CD4-positive, alpha-beta T cell treated with Interleukin-2 at 100 ng/mL for 4 hours (primary cell): ENCODE results near the gene SLC25A21.

Source experiments
- DNase-seq: peaks from one replicate; pipeline ENCODE4 v3.0.0-alpha.2; 2020; ENCODE audit warnings: low spot score

SLC25A21 gene

DNA sequence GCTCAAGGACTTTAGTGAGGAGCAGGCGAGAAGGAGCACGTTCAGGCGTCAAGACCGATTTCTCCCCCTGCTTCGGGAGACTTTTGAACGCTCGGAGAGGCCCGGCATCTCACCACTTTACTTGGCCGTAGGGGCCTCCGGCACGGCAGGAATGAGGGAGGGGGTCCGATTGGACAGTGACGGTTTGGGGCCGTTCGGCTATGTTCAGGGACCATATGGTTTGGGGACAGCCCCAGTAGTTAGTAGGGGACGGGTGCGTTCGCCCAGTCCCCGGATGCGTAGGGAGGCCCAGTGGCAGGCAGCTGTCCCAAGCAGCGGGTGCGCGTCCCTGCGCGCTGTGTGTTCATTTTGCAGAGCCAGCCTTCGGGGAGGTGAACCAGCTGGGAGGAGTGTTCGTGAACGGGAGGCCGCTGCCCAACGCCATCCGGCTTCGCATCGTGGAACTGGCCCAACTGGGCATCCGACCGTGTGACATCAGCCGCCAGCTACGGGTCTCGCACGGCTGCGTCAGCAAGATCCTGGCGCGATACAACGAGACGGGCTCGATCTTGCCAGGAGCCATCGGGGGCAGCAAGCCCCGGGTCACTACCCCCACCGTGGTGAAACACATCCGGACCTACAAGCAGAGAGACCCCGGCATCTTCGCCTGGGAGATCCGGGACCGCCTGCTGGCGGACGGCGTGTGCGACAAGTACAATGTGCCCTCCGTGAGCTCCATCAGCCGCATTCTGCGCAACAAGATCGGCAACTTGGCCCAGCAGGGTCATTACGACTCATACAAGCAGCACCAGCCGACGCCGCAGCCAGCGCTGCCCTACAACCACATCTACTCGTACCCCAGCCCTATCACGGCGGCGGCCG, 509.6 kb downstream of the SLC25A21 start:
- no peak for DNase-seq

DNA sequence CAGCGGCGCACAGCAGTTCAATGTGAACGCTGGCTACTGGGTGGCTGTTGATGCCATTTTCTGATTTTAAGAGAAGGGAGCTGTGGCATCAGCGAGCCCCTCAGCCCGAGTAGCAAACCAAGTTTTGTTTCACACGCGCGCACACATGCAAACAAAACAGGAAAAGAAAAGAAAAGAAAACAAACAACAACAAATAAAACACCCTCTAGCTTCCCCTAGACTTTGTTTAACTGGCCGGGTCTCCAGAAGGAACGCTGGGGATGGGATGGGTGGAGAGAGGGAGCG, 510.2 kb downstream of the SLC25A21 start:
- no peak for DNase-seq

DNA sequence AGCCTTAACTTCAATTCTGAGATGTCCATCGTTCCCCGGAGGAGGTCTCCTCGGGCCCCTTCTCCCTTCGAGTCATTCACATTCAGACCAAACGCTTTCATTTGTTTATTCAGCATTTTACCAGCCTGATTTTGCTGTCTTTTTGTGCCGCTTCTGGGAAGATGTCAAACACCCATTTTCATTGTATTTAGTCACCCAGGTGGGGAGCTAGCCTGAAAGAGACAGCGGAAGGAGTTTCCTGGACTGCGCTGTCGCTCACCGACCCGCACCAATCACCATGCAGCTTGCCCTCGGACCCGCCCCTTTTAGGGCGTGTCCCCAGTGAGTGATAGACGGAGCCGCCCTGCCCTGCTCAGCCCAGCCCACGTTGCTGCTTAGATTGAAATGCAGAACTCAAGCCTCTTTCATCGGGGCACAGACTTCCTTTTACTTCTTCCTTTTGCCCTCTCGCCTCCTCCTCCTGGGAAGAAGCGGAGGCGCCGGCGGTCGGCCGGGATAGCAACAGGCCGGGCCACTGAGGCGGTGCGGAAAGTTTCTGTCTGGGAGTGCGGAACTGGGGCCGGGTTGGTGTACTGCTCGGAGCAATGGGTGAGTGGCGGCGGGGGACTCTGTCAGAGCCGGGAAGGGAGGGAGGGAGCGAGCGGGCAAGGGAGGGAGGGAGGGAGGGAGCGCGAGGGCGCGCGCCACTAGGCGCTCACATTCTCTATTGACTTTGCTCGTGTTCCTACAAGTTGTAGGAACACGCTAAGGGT, 510.7 kb downstream of the SLC25A21 start, which contains the start of gene PAX9:
PAX9 (plus strand) TSS at position 355 of the 752 bp plus-strand sequence; CDS start at position 585, 230 bp downstream.
- peak; percentile 24 for DNase-seq

DNA sequence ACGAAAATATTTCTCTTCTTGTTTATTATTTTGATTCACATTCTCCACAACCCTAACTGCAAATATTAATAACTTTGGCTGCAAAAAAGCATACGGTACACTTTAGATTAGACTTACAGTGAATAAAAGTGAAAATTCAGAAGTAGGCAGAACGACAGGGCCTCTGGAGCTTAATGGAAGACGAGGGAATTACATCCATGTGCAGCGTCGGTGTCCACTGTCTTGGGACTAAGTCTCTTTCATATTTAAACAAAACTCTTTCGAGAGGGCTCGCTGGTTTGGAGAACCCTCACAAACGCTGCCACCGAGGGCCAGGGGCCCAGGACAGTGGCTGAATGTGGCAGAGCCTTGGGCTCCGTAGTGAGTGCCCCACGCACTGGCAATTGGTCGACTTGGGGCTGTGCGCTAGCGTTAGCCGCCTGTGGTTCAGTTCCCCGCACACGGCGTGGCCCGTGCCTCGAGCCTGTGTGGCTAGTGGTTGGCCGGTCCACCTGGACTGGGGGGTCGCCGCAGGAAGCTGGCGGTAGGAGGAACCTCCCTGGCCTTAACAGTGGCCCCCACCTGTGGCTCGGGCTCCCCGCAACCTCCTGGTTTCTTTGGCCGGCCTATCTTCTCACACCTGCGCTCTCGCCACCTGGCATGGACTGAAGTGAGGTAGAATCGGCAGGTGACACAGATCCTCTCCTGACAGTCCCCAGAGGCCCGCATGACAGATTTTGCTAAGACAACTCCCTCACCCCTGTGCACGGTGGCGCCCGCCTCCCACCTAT, 511.5 kb downstream of the SLC25A21 start:
- DNase-seq: no peak

DNA sequence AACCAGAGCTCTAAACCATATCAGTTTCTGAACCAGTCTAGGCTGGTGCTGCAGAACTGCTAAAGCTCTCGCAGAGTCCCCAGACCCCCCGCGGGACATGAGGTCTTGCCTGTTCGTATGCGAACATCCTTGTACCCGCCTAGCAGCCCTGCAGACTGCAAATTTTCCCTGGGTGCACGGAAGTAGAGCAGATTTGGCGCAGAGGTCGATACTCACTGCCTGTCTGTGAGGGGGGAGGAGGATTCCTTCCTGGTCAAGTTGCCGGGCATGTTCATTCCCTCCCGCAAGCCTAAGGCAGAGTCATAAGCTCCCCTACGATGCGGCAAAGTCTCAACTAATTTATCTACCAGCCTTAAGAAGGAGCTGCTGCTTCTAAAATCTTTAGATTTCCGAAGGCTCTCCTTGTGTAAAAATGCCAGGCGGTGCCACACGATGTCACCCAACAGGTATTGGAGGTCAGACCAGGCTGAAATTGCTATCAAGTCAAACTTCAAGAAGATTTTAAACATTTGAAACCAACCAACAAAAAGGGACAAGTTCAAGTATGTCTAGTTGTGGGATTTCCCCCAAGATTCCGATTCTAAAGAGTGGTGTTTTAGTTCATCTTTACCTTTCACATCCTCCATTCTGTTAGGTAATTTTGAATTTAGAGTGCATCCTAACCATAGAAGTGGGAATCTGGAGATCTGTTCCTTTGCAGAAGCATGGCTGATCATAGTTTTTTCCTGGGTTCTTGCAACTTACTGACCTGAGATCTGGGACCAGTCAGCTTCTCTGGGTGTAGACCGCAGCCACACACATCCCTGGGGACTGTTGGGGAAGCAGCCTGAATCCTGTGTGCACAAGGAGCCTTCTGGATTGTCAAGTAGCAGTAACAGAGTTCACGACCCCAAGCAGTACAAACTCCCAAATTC, 512.3 kb downstream of the SLC25A21 start:
- DNase-seq: no peak

DNA sequence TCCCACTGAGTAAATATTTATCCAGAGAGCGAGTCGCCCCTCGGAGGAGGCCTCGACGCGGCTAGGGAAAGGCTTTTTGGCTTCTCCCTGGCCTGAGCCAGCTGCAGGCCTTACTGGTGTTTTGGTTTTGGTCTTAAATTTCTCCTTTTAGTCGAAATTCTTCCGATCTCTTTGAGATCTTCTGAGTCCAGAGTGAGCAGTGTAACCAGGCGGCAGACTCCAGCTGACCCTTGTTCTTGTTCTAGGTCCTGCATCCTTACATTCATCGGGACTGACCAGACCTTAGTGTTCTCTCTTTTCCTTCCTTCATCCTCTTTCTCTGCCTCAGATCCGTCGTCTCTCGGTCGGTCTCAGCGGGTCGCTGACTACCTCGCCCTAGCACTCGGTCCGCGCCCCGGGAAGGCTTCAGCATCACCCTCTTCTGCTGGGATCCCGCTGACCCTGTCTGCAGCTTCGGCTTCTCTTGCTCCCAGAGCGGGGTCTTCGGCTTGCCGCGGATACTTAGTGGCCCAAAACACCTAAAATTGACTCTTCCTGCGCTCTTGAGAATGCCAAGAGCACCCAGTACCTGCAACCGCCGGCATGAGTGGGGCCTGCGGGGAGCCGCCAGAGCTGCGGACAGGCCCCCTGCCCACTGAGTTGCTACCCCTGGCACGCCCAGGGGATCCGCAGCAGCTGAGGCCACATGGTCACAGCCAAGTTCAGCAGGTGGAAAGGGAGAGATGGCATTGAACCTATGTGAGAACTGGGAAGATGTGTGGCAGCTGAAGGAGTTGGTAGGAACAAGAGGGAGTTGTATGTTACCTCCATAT, 513.2 kb downstream of the SLC25A21 start:
- no peak for DNase-seq

DNA sequence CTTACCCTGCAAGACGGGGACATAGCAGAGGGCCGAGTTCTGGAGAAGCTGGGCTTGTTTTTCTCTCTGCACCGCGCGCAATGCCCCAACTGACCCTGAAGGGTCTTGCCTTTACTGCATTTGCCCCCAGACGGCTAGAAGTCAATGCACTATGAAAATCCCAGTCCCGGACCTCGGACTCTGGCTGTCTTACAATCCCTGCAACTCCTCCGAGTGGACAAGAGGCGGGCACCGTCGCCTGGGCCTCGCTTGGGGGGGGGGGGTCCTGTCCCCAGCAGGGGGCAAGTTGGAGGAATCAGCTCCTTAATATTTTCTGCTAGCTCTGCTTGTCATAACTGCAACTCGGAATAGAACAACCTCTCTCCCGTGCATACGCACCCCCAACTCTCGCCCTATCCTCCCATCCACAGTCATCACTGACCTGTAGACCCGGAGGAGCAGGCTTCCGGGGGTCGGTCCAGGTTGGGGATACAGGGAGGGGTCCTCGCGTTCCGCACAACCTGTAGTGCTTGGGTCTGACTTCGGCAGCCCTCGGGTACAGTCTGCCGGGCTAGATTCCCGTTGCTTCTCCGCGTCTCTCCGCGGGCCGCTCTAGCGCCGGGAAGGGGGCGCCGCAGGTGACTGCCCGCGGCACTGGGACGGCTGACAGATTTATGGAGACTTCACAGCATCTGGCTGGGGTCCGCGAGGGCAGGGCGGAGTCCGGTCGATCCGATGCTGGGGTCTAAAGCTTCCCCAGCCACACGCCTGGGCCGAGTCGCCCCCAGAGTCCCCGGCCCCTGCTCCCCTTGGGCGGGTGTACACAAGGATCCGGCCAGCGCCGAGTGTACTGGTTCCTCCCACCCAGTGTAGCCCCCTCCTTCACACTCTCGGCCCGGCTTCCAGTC, 514.0 kb downstream of the SLC25A21 start:
- no peak for DNase-seq

DNA sequence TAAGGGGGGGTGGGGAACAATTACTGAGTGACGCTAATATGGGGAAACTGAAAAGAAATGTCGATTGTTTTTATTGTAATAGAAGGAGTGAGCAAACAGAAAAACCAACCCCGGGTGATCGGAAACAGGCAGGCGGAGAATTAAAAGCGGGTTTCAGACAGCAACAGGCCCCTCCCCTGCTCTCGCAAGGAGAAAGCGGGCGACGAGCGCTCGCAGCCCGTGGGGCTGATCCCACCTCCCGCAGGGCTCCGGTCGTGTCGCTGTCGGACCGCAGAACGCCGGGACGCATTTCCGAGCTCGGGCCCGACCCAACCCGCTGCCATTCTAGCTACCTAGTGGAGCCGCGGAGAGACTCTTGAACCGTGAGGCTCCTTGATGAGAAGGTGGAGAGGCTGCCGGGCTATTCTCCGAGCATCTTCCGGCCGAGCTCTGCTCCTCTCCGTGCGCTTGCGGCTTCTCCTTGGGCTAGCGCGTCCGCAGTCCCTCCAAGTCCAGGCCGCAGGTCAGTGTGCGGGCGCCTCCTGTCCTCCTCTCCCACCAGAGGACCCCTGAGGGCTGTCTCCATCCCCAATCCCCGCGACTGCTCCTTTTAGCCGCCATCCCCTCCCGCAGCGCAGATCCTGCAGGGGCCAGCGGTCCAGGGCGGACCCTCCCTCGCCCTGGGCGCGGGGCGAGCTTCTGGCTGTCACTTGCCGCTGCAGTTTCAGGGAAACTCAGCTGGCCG, 514.8 kb downstream of the SLC25A21 start:
- no peak for DNase-seq

DNA sequence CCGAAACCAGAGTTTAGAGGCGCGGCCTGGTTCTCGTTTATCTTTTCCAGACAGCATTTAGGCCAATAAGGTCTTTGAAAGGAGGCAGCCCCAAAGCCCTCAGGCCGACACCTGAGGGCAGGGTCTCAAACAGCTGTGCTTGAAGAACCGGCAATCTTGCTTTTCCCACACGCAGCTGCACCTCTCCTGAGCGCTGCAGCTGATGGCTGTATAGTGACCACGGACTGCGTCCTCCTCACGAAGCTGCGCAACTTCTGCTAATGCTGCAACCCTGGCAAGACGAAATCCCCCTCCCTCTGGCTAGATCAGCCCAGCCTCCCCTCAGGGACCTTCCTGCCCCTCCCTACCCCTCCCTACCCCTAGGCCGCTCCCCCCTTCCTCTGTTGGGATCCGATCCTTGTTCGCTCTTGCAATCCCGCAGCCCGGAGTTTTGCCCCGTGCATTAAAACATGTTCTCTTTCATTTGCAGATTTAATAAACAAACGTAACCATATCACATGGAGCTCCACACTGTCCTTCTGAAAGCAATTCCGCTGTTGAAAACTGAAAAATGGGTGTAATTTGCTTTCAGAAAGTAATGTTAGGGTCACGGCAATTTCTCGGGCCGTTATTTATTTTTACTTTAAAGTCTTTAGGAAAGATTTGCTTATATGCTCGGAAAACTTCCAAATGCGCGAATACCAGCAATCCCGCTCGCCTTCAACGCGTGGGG, 515.6 kb downstream of the SLC25A21 start:
- DNase-seq: no peak

DNA sequence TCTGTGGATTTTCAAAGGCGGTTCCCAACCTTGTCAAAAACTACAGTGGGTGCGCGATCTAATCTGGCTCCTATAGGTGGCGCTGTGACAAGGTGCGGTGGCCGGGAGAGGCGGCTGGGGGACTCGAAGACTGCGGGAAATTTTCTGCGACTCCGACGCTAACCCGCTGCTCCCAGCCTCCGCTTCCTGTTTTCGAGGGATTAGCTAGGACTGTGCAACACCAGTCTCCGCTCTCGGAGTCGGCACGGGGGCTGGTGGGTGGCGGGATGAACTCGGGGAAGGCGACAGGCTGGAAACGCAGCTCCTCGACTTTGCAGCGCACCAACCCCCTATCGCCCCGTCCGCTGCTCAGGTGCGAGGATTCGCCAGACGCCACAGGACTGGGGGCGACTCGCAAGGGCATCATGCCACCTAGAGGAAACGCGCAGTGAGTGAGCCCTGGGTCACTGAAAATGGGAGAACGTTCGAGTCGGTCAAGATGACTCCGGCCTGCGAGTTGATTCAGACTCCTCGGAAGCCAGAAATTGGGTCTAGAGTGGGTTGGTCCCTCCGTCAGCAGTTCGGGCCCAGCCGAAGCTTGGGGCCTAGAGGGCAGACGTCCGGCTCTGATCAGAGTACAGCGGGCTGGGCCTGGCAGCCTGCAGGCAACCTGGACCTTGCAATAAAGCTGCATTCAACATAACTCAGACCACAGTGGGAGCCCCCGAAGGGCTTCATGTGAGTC, 516.3 kb downstream of the SLC25A21 start:
- no peak for DNase-seq

DNA sequence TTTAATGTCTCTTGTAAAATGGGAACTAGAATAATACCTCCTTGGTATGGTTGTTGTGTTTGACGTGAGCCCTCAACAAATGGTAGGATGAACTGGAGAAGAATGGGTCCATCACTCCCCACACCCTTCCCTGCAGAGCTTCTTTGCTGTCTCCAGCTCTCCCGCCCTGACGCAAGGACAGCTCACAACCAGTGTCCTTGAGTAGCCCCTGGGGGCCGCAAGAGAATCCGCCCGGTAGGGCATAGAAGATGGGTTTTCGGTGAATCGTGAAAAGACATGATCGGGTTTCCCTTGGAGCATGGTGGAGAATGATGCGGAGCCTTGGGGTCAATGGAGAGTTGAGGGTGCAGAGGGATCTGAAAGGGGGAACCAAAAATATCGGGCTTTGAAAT, 516.8 kb downstream of the SLC25A21 start:
- no peak for DNase-seq

DNA sequence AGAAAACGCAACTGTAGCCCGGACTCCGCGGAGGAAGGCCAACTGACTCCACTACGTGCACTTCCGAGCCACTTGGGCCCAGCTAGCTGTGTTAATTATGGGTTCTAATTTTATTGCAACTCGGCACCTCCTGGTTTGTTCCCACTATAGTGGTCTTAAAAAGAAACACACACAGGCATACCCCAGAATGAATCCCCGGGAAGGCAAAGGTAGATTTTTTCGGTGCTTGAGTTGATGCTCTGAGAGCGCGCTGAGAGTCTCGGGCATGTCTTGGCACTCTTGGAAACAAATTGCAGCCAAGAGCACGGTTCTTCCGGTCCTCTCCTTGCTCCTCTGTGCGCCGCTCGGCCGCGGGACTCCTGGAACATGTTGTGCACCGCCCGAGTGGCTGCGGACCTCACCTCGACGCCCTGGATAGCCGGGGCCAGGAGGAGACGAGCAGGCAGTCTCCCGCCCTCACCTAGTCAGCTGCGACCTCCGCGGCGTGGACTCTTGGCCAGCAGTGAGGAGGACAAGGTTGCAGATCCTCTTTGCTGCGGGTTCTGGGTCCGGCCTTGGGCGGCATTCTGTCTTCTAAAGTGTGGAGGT, 517.5 kb downstream of the SLC25A21 start:
- no peak for DNase-seq

DNA sequence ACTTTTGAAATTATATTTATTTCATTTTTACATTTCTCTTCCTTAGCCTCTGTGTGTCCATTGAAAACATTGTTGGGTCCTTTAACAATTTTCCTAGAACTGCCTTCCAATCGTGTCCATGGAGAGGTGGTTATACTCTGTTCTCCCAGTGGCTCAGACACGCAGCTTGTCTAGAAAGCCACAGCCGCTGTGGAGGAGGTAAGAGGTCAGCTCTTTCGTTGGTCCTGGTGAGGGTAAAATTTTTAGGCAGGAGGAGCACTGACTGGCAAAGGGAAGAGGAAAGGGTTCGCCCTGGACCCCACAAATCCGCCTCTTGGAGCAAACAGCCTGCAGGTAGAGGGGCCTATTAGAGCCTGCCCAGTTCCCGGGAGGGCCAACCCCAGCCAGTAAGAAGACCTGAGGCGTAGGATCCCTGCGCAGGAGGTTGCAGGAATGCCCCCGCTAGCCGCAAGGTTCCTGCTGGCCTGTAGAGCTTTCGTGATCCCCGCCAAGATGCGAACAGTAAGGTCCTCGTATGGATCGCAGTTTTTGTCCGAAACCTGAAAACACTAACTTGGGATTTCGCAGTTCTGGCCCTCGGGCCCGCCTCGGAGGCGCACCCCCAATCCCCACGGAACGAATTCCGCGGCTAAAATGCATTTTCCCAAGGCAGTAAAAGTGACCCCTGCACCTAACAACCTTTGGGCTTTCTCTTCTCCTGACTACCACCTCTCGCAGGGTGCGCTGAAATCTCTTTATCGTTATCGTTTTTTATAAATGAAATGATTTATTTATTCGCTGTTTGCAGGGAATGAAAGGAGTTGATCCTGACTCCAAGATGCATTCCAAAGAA, 518.2 kb downstream of the SLC25A21 start:
- DNase-seq: no peak

DNA sequence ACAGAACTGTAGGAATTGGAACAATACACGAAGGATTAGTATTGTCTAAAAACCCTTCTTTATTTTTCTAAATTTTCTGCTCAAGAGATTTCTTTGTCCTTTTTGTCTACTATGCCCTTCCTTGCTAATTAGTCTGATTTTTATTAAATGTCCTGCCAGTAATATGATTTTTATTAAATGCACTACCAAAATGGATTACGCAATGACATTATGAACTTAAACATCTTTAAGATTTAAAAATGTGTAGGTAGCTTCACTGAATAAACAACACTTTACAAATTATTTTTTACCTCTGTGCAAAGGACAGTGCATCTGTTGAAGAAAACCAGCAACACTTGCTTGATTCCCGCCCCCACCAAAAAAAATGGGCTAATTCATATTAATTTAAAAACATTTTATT, 519.0 kb downstream of the SLC25A21 start:
- DNase-seq: no peak

DNA sequence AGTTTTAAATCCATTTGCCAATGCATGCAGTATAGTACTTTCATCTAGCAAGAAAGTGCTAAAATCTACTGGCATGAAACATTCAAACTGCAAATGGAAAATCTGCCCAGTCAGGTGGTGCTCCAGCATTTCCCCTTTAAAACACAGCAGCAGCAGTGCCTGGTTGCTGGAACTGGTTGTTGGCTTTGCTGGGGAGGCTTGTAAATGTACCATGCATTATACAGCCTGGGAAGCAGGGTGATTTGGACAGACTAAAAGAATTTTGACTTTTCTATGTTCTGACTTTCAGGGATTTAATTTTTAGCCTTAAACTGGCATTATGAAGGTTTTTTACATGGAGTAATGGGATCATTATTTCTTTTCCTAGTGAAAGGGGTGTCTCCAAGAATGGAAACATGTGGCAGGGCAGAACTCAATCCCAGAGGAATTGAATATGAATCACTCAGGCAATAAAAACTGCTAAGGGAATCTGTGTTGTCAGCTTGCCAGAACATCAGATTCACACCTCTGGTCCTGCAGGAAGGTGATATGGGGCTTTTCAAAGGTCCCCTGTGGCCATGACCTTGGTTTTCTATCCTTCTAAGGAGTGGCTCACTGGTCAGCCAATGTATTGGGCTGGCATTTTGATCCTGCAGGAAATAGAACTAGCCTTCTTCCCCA, 519.7 kb downstream of the SLC25A21 start:
- DNase-seq: no peak
